CD14-positive monocyte (primary cell): ENCODE data around the gene RWDD3. TPM values are rescaled to one million over a fixed set of nuclear protein-coding genes. Genes with fewer than 3 reads are reported as not detected.

ENCODE experiments used
- DNase-seq, 3 donors: peaks; one replicate each; pipeline ENCODE4 v3.0.0-alpha.2; 2011 to 2022
- H2AFZ ChIP-seq: 2 replicates; pipeline ENCODE4 v1.6.0; 2012; ENCODE audit warnings: mild to moderate bottlenecking, low read depth, low read length, inconsistent platforms; ENCODE audit not compliant: insufficient read depth, poor library complexity, severe bottlenecking
- H3K27ac ChIP-seq, 2 donors: 1 replicate in 1 of 2; 2 replicates in 1 of 2; pipeline ENCODE4 v1.5.1; 2012 to 2013; ENCODE audit warnings: low read length in 2 of 2, control low read depth in 1 of 2, inconsistent platforms in 1 of 2, low read depth in 1 of 2, mild to moderate bottlenecking in 1 of 2
- H3K27me3 ChIP-seq, 2 donors: one replicate each; pipeline versions ENCODE4 v1.6.0 to v1.6.1; 2011 to 2013; ENCODE audit warnings: low read length in 2 of 2; ENCODE audit not compliant: control insufficient read depth in 2 of 2, insufficient read depth in 2 of 2
- H3K36me3 ChIP-seq, 2 donors: replicated peaks in 1 of 2; 1 replicate in 1 of 2; 2 replicates in 1 of 2; pipeline versions ENCODE4 v1.5.1 to v1.6.1; 2012 to 2013; ENCODE audit warnings: low read length in 2 of 2, control low read depth in 1 of 2, inconsistent platforms in 1 of 2, mild to moderate bottlenecking in 1 of 2; ENCODE audit not compliant: insufficient read depth in 2 of 2, control insufficient read depth in 1 of 2
- H3K4me1 ChIP-seq, 2 donors: 1 replicate in 1 of 2; 2 replicates in 1 of 2; pipeline versions ENCODE4 v1.5.1 to v1.6.1; 2012 to 2013; ENCODE audit warnings: low read length in 2 of 2, control low read depth in 1 of 2, inconsistent platforms in 1 of 2, mild to moderate bottlenecking in 1 of 2, moderate library complexity in 1 of 2; ENCODE audit not compliant: insufficient read depth in 2 of 2, control insufficient read depth in 1 of 2
- H3K4me2 ChIP-seq: replicated peaks from 2 replicates; pipeline ENCODE3; 2012; ENCODE audit warnings: low read length, moderate library complexity, mild to moderate bottlenecking; ENCODE audit not compliant: poor library complexity, severe bottlenecking; ENCODE audit errors: extremely low read depth
- H3K4me3 ChIP-seq, 3 experiments: fragments of 200-600 bp in 1 of 3; sonication (generic) in 1 of 3; replicated peaks in 1 of 3; 1 replicate in 2 of 3; 2 replicates in 1 of 3; pipeline ENCODE4 v1.5.1; 2011 to 2013; ENCODE audit warnings: low read length in 3 of 3, mild to moderate bottlenecking in 3 of 3, control low read depth in 2 of 3, low read depth in 2 of 3, inconsistent platforms in 1 of 3, moderate library complexity in 1 of 3
- H3K79me2 ChIP-seq: 2 replicates; pipeline ENCODE4 v1.6.0; 2012; ENCODE audit warnings: mild to moderate bottlenecking, control low read depth, inconsistent platforms, low read length, moderate library complexity; ENCODE audit not compliant: insufficient read depth
- H3K9ac ChIP-seq: 2 replicates; pipeline ENCODE4 v1.6.0; 2017; ENCODE audit warnings: low read length, mild to moderate bottlenecking; ENCODE audit not compliant: insufficient read depth, poor library complexity, severe bottlenecking
- H3K9me3 ChIP-seq, 2 donors: replicated peaks in 1 of 2; 1 replicate in 1 of 2; 2 replicates in 1 of 2; pipeline versions ENCODE4 v1.5.1 to v1.6.1; 2012 to 2013; ENCODE audit warnings: low read length in 2 of 2, control low read depth in 1 of 2; ENCODE audit not compliant: control insufficient read depth in 1 of 2, insufficient read depth in 1 of 2
- H4K20me1 ChIP-seq: 2 replicates; pipeline ENCODE4 v1.6.0; 2012; ENCODE audit warnings: mild to moderate bottlenecking, low read length, control low read depth, moderate library complexity; ENCODE audit not compliant: insufficient read depth
- H3K27ac Mint-ChIP-seq, 7 donors: one replicate each; pipeline ENCODE4 v1.8.0; 2020; ENCODE audit warnings: mild to moderate bottlenecking in 7 of 7, mixed read lengths in 7 of 7, moderate library complexity in 6 of 7, inconsistent platforms in 2 of 7
- H3K27me3 Mint-ChIP-seq, 3 donors: one replicate each; pipeline ENCODE4 v1.8.0; 2021 to 2022; ENCODE audit warnings: low read depth in 3 of 3, mild to moderate bottlenecking in 3 of 3, mixed read lengths in 3 of 3, moderate library complexity in 3 of 3, inconsistent platforms in 1 of 3
- H3K36me3 Mint-ChIP-seq, 2 donors: one replicate each; pipeline ENCODE4 v1.8.0; 2020; ENCODE audit warnings: mixed read lengths in 2 of 2, inconsistent platforms in 1 of 2, mild to moderate bottlenecking in 1 of 2
- H3K4me1 Mint-ChIP-seq: one replicate; pipeline ENCODE4 v1.8.0; 2020; ENCODE audit warnings: mild to moderate bottlenecking, mixed read lengths
- H3K4me3 Mint-ChIP-seq, 2 donors: one replicate each; pipeline ENCODE4 v1.8.0; 2020; ENCODE audit warnings: mild to moderate bottlenecking in 2 of 2, mixed read lengths in 2 of 2, moderate library complexity in 1 of 2
- H3K9me3 Mint-ChIP-seq, 7 donors: one replicate each; pipeline ENCODE4 v1.8.0; 2020 to 2022; ENCODE audit warnings: mixed read lengths in 7 of 7, mild to moderate bottlenecking in 6 of 7, moderate library complexity in 6 of 7, inconsistent platforms in 2 of 7
- CTCF ChIP-seq: fragments of 200-600 bp; IDR thresholded peaks from one replicate; pipeline ENCODE4 v1.8.0; 2022; ENCODE audit warnings: antibody characterized with exemption, mild to moderate bottlenecking
- WGBS: methylation state at CpG from one replicate; pipeline ENCODE4 v1.1.5; 2013; ENCODE audit warnings: missing lambda C conversion rate; ENCODE audit not compliant: insufficient coverage; 5-methylcytosine and 5-hydroxymethylcytosine counted together
- intact Hi-C, 2 donors: fragments of 100-400 bp; cut with micrococcal nuclease; formaldehyde crosslinking; loops; one replicate each; pipeline versions ENCODE4 v1.15.0 to v1.15.1; 2023
- polyA plus RNA-seq, 3 donors: library from polyadenylated mRNA; depleted of rRNA in 1 of 3; unstranded in 2 of 3; stranded (reverse) in 1 of 3; fragments of 300-500 nt in 2 of 3; fragments of >200 nt in 1 of 3; fragmentation: Illumina TruSeq in 2 of 3; gene quantifications; 1 replicate in 2 of 3; 2 replicates in 1 of 3; pipeline ENCODE4 v1.2.3, GENCODE V29; 2012 to 2021

RWDD3 gene
- polyA plus RNA-seq, 3 donors, result 9.2 to 20.1 (median 18.1) TPM

GRCh38 chr1:95222629-95223028 is 11.4 kb upstream of the RWDD3 start:
- H3K9ac ChIP-seq, result no peak overlapping the region
- Mint-ChIP-seq H3K9me3 (peaks cover 0 to 5% (median under 1%) of the 10 kb centered on the region in 7 donors), H3K27me3 (peaks cover 2 to 3% (median 3%) of the 10 kb centered on the region in 3 donors), H3K36me3 (no peaks in the 10 kb centered on the region), H3K4me1 (peaks cover 5% of the 10 kb centered on the region), H3K27ac (no peak overlapping the region), H3K4me3 (no peak overlapping the region)
- no peak for DNase-seq
- no peak overlapping the region for H2AFZ ChIP-seq
- H3K4me1 ChIP-seq, result no peaks in the 10 kb centered on the region
- no peaks in the 10 kb centered on the region for H4K20me1 ChIP-seq
- intact Hi-C loops, result no loop called here
- H3K4me3 ChIP-seq, result no peak overlapping the region
- no peak overlapping the region for H3K27ac ChIP-seq
- no peak overlapping the region for H3K4me2 ChIP-seq
- H3K79me2 ChIP-seq, result no peaks in the 10 kb centered on the region
- H3K9me3 ChIP-seq, result no peaks in the 10 kb centered on the region
- H3K27me3 ChIP-seq, result peaks cover 0 to 3% of the 10 kb centered on the region in 2 donors
- no CpG with 5 or more reads among the region's 2 CpGs for WGBS
- no peak for TF ChIP-seq CTCF
- H3K36me3 ChIP-seq, result no peaks in the 10 kb centered on the region

GRCh38 chr1:95223110-95223509 is 10.9 kb upstream of the RWDD3 start:
- Histone ChIP-seq H3K9me3 (no peaks in the 10 kb centered on the region), H3K27ac (no peak overlapping the region), H3K4me2 (no peak overlapping the region), H3K79me2 (no peaks in the 10 kb centered on the region), H3K9ac (no peak overlapping the region), H3K27me3 (peaks cover 0 to 3% of the 10 kb centered on the region in 2 donors), H3K4me3 (no peak overlapping the region), H3K36me3 (no peaks in the 10 kb centered on the region), H3K4me1 (no peaks in the 10 kb centered on the region), H2AFZ (no peak overlapping the region), H4K20me1 (no peaks in the 10 kb centered on the region)
- Mint-ChIP-seq H3K9me3 (peaks cover 0 to 7% (median 3%) of the 10 kb centered on the region in 7 donors), H3K27ac (no peak overlapping the region), H3K27me3 (peaks cover 2 to 3% (median 3%) of the 10 kb centered on the region in 3 donors), H3K36me3 (no peaks in the 10 kb centered on the region), H3K4me1 (peaks cover 10% of the 10 kb centered on the region), H3K4me3 (no peak overlapping the region)
- TF ChIP-seq CTCF, result no peak
- intact Hi-C loops, result no loop called here
- DNase-seq, result no peak
